Epithelial cell of proximal tubule (primary cell): ENCODE data around the gene SEMA4F. TPM values are rescaled to one million over a fixed set of nuclear protein-coding genes. Genes with fewer than 3 reads are reported as not detected.
A peak's percentile ranks its signal among the peaks of the same experiment; 100 is the strongest.

Source experiments
- DNase-seq: peaks from one replicate; pipeline ENCODE4 v3.0.0-alpha.2; 2011; ENCODE audit warnings: low read depth
- H3K4me3 ChIP-seq: 2 replicates; pipeline ENCODE4 v1.5.1; 2011; ENCODE audit warnings: low read depth, mild to moderate bottlenecking, low read length
- CTCF ChIP-seq: conservative IDR thresholded peaks from 2 replicates; pipeline ENCODE4 v1.5.1; 2012; ENCODE audit warnings: low read depth, mild to moderate bottlenecking, low read length
- total RNA-seq: library from RNA; depleted of rRNA; stranded (reverse); fragments of >200 nt; gene quantifications from 2 replicates; pipeline ENCODE4 v1.2.3, GENCODE V29; 2015

Gene SEMA4F
- total RNA-seq, 1 donor from 2014 or later: 13.8 TPM

- no peak for DNase-seq
- no peak overlapping the region for H3K4me3 ChIP-seq
- TF ChIP-seq CTCF: no peak
Measured at GRCh38 chr2:74646201-74646600, 7.8 kb upstream of the SEMA4F start.

GRCh38 chr2:74646834-74647482 lies 7.1 kb upstream of the SEMA4F start:
- TF ChIP-seq CTCF: no peak
- no peak overlapping the region for H3K4me3 ChIP-seq
- DNase-seq: no peak

- H3K4me3 ChIP-seq: peak within 1 kb of the TSS; percentile 40
- DNase-seq: no peak
- TF ChIP-seq CTCF: peak; percentile 23
Measured at GRCh38 chr2:74648009-74648443, 6.0 kb upstream of the SEMA4F start, which contains the start of gene M1AP. M1AP (minus strand) TSS chr2:74648330; CDS start chr2:74640275, 8,055 bp downstream.

GRCh38 chr2:74653589-74653984 lies 460 bp upstream of the SEMA4F start:
- no peak for TF ChIP-seq CTCF
- peak overlapping the region; percentile 67 for H3K4me3 ChIP-seq
- DNase-seq: no peak

- no peak overlapping the region for H3K4me3 ChIP-seq
- no peak for DNase-seq
- no peak for TF ChIP-seq CTCF
Measured at GRCh38 chr2:74655579-74655978, 1.5 kb downstream of the SEMA4F start.

- no peak overlapping the region for H3K4me3 ChIP-seq
- no peak for TF ChIP-seq CTCF
- DNase-seq: no peak
Measured at GRCh38 chr2:74658516-74658915, 4.5 kb downstream of the SEMA4F start.

GRCh38 chr2:74659462-74659861 lies 5.4 kb downstream of the SEMA4F start:
- no peak for DNase-seq
- no peak overlapping the region for H3K4me3 ChIP-seq

More at GRCh38 chr2:74659462-74659861, 5.4 kb downstream of the SEMA4F start:
- TF ChIP-seq CTCF: no peak
